Mesothelial cell of epicardium (in vitro differentiated cells): ENCODE measurements around the gene TTLL11. TPM values are rescaled to one million over a fixed set of nuclear protein-coding genes. Genes with fewer than 3 reads are reported as not detected.

ENCODE experiments used
- DNase-seq, 2 experiments: peaks; one replicate each; pipeline ENCODE4 v3.0.0; 2021; ENCODE audit warnings: low spot score in 2 of 2; ENCODE audit not compliant: unreplicated experiment in 2 of 2
- H3K27ac Mint-ChIP-seq: 2 replicates; pipeline ENCODE4 v1.8.0; 2021; ENCODE audit warnings: mixed read lengths
- H3K27me3 Mint-ChIP-seq: 2 replicates; pipeline ENCODE4 v1.8.0; 2021; ENCODE audit warnings: low read depth, mixed read lengths
- H3K36me3 Mint-ChIP-seq: 2 replicates; pipeline ENCODE4 v1.8.0; 2021; ENCODE audit warnings: mixed read lengths
- H3K4me1 Mint-ChIP-seq: 2 replicates; pipeline ENCODE4 v1.8.0; 2021; ENCODE audit warnings: mixed read lengths
- H3K4me3 Mint-ChIP-seq: 2 replicates; pipeline ENCODE4 v1.8.0; 2021; ENCODE audit warnings: mild to moderate bottlenecking, moderate library complexity, mixed read lengths
- H3K9me3 Mint-ChIP-seq: 2 replicates; pipeline ENCODE4 v1.8.0; 2021; ENCODE audit warnings: mixed read lengths
- CTCF ChIP-seq: fragments of 200-600 bp; sonication (generic); IDR thresholded peaks from one replicate; pipeline ENCODE4 v1.5.0; 2021; ENCODE audit warnings: antibody characterized with exemption; ENCODE audit not compliant: unreplicated experiment
- total RNA-seq: library from RNA; stranded (reverse); gene quantifications from 3 replicates; pipeline ENCODE4 v1.2.1, GENCODE V29; 2021

TTLL11 gene
- total RNA-seq, 1 donor from 2014 or later, result 4.8 TPM

DNA sequence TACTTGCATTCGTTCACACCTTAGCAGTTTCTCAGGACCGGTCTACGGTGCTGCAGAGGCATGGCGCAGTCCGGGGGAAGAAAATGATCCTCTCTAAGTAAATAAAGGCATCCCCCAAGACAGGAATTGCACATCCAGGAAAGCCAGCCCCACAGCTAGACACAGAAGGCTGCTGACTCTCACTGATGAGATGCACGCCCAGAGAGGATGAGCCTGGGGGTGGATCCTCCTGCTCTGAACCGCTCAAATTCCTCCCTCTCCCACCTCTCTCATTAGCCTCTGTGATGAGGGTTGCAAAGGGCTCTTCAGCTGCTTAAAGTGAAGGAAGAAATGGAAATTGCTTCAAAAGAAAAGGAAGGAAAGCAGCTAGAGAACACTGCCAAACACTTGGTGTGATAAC is 132.4 kb downstream of the TTLL11 start:
- TF ChIP-seq CTCF, result no peak
- Mint-ChIP-seq H3K36me3 (no peaks in the 10 kb centered on the region), H3K27ac (no peak overlapping the region), H3K27me3 (peaks cover 36% of the 10 kb centered on the region), H3K4me1 (peaks cover 13% of the 10 kb centered on the region), H3K9me3 (no peaks in the 10 kb centered on the region), H3K4me3 (no peak overlapping the region)
- DNase-seq, result no peak

DNA sequence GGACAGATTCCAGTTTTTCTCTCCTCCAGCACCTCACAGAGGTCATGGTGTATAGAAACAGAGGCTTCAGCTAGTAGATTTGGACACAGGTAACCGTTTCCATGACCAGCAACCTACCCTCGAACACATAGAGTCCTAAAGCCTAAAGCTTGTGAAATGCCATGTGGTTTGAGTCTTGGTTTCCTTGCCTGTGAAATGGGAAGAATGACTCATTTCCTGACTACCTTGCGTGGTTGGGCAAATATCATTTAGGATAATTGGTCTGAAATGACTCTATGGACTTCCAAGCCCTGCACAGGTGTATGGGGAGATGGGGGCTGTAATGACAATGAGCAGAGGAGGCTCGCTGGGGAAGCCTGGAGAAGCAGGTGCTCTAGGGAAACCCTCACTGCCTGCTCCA is 134.6 kb downstream of the TTLL11 start:
- Mint-ChIP-seq H3K4me1 (peaks cover 13% of the 10 kb centered on the region), H3K27me3 (peaks cover 36% of the 10 kb centered on the region), H3K4me3 (no peak overlapping the region), H3K36me3 (no peaks in the 10 kb centered on the region), H3K9me3 (no peaks in the 10 kb centered on the region), H3K27ac (no peak overlapping the region)
- no peak for TF ChIP-seq CTCF
- no peak for DNase-seq

DNA sequence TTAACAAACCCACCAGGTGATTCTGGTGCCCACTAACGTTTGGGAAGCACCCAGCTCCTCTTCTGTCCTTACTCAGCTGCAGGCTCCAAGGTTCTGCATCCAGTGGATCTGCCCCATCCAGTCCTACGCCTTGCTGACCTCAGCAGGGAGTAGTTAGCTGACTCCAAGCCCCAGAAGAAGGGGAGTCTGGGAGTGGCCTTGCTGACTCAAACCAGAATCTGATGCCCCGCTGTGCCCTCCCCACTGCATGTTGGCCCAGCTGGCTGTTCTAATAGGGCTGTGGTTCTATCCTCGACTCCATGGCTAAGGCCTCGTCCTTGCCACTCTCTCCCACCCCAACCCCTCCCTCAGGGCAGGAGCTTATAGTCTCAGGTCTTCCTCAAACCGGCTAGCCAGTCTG is 136.3 kb downstream of the TTLL11 start:
- no peaks in the 10 kb centered on the region for H3K36me3 Mint-ChIP-seq
- no peak for TF ChIP-seq CTCF

DNA sequence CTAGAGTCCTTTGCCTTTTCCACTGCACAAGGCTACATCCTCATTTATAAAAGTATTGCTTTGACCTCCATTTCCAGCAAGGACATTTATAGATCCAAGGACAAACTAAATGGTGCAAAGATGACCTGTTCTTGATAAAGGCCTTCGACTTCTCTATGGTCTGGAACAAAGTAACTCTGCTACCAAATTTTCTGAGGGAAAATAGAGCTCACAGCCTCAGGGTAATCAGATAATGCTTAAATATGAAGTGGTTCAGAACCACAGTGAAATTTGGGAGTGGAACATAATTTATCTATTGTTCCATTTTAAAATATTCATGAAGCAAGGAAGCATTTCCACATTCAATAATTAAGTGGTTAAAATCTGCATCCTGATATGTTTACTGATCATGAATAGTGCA is 137.5 kb downstream of the TTLL11 start:
- Mint-ChIP-seq H3K36me3 (no peaks in the 10 kb centered on the region), H3K27ac (no peak overlapping the region), H3K27me3 (peaks cover 17% of the 10 kb centered on the region), H3K4me1 (peaks cover 15% of the 10 kb centered on the region), H3K9me3 (no peaks in the 10 kb centered on the region), H3K4me3 (no peak overlapping the region)
- TF ChIP-seq CTCF, result no peak
- no peak for DNase-seq

More for the DNA sequence above, 136.3 kb downstream of the TTLL11 start:
- H3K27ac Mint-ChIP-seq, result no peak overlapping the region
- no peak for DNase-seq
- H3K4me3 Mint-ChIP-seq, result no peak overlapping the region
- H3K27me3 Mint-ChIP-seq, result peaks cover 26% of the 10 kb centered on the region
- H3K9me3 Mint-ChIP-seq, result no peaks in the 10 kb centered on the region
- H3K4me1 Mint-ChIP-seq, result peaks cover 15% of the 10 kb centered on the region

DNA sequence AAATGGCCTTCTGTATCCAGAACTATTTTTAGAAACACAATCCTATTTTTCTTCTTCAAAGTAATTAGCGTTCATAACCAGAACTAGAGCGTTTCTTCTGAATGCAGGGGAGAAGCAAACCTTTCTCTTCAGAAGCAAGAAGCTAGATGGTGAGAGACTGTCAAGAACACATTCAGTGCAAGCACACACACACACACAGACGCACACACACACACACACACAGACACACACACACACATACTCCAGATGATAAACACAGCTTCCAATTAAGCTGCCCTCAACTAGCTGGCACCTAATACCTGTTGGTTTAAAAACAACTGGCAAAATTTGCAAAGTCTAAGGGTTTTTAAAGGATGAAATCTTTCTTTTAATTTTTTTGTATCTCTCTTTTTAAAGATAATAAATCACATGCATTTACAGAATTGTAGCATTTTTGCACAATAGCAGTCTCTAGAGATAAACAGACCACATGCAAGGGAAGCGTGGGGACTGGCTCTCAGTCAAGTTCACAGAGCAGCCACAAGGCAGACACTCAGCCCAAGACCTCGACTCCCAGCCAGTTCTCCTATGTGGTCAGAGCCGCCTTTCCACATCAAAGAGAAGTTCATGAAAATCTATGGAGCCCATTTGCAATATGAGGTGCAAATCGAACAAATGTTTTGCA is 138.5 kb downstream of the TTLL11 start:
- H3K27me3 Mint-ChIP-seq, result peaks cover 13% of the 10 kb centered on the region
- H3K4me1 Mint-ChIP-seq, result peaks cover 15% of the 10 kb centered on the region
- no peak for TF ChIP-seq CTCF
- DNase-seq, result no peak
- no peak overlapping the region for H3K27ac Mint-ChIP-seq
- H3K9me3 Mint-ChIP-seq, result no peaks in the 10 kb centered on the region
- no peak overlapping the region for H3K4me3 Mint-ChIP-seq
- H3K36me3 Mint-ChIP-seq, result no peaks in the 10 kb centered on the region

DNA sequence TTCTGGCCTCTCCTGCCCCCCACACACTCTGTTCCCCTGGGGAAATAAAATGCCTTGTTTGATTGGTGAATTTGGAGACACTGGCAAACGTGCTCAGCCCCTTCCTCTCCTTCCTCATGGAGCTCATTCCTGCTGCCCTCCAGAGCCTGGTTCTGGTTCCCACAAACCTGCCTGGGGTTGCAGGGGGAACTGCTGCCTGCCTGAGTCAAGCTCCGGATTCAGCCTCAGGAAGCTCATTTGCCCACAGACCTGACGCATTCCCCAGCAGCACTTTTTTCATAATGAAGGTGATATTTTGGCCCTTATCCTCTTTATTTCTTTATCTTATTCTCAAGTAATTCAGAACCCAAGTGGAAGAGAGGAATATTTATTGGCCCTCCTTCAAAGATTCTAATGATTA is 140.5 kb downstream of the TTLL11 start:
- peaks cover 15% of the 10 kb centered on the region for H3K4me1 Mint-ChIP-seq

More for the DNA sequence above, 140.5 kb downstream of the TTLL11 start:
- DNase-seq, result no peak
- no peaks in the 10 kb centered on the region for H3K9me3 Mint-ChIP-seq
- H3K4me3 Mint-ChIP-seq, result no peak overlapping the region
- H3K27me3 Mint-ChIP-seq, result peaks cover 12% of the 10 kb centered on the region
- TF ChIP-seq CTCF, result no peak
- H3K27ac Mint-ChIP-seq, result no peak overlapping the region
- H3K36me3 Mint-ChIP-seq, result no peaks in the 10 kb centered on the region
